Adipose tissue (tissue), 3 donors: ENCODE measurements around the gene DEXI. TPM values are rescaled to one million over a fixed set of nuclear protein-coding genes. Genes with fewer than 3 reads are reported as not detected.

ENCODE experiments used
- H3K27ac ChIP-seq: one replicate; pipeline ENCODE4 v1.5.1; 2013; ENCODE audit warnings: low read depth, low read length
- WGBS, 3 donors: extraction: QIAGEN DNeasy Blood & Tissue Kit; methylation state at CpG; one replicate each; pipeline ENCODE4 v1.1.7; 2013; 5-methylcytosine and 5-hydroxymethylcytosine counted together
- polyA plus RNA-seq, 3 donors: library from polyadenylated mRNA; stranded (reverse); fragments of 200-250 nt; gene quantifications; one replicate each; pipeline ENCODE4 v1.2.3, GENCODE V29; 2013
- donor health status: healthy with polysubstance abuse.
- donor health status: Bipolar disorder and iron deficiency.
- donor health status: healthy.

The DEXI gene
- polyA plus RNA-seq, 3 donors = 26.2 to 45.1 (median 44.9) TPM

GRCh38 chr16:10881479-10882030 lies 60.7 kb downstream of the DEXI start:
- 54 to 89% (median 56%) methylated on average over 7 of the region's 7 CpGs for WGBS, 3 donors
- no peak overlapping the region for H3K27ac ChIP-seq

DNA sequence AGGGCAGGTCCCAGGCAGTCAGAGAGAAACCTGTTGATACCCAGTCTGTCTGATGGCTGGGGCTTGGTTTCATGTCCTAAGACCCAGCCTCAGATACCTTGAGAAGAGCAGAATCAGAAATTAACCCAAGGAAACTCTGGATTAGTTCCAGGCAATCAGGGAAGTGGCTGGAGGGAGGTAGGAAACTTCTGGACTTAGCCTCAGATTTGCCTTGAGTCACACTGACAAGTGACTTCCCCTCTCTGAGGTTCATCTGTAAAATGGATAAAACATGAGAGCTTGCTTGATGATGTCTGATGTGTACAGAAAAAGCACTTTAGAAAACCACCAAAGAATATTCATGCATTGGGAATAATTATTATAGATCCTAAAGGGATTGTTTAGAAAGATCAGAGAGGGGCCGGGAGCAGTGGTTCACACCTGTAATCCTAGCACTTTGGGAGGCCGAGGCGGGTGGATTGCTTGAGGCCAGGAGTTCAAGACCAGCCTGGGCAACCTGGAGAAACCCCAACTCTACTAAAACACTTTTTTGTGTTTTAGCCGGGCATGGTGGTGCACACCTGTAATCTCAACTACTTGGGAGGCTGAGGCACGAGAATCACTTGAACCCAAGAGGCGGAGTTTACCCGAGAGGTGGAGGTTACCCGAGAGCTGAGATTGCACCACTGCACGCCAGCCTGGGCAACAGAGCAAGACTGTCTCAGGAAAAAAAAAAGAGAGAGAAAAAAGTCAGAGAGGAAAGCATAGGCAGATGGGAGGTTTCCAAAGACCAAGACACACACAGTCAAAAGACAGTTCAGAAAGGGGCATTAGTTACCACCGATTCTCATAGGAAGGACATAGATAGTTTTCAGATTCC lies 61.4 kb downstream of the DEXI start:
- H3K27ac ChIP-seq = no peak overlapping the region
- WGBS, 3 donors = 72 to 93% (median 74%) methylated on average over 10 of the region's 10 CpGs

- 31 to 70% (median 37%) methylated on average over 21 of the region's 21 CpGs for WGBS, 3 donors
- H3K27ac ChIP-seq = no peak overlapping the region
These were observed 62.3 kb downstream of the DEXI start for GRCh38 chr16:10879681-10880589.

Other genes with a start within 250 kb of the DEXI start
- gene TEKT5, start 247.5 kb downstream of the DEXI start, polyA plus RNA-seq = under 1 TPM in 2 of 3 donors, not detected in 1; 0.10 to 0.28 TPM
- gene NUBP1, start 198.6 kb downstream of the DEXI start, polyA plus RNA-seq = 10 to 100 TPM; 26.9 to 31.1 (median 31.0) TPM
- gene TVP23A, start 123.7 kb downstream of the DEXI start, polyA plus RNA-seq = under 1 TPM; 0.06 to 0.56 (median 0.49) TPM
- gene CIITA, start 65.3 kb downstream of the DEXI start, polyA plus RNA-seq = 10 to 100 TPM in 1 of 3 donors, 1 to 10 TPM in 2; 2.9 to 12.1 (median 7.6) TPM
- gene CLEC16A, start 2.1 kb upstream of the DEXI start, polyA plus RNA-seq = 10 to 100 TPM in 1 of 3 donors, 1 to 10 TPM in 2; 4.9 to 10.9 (median 7.9) TPM